Suprapubic skin (tissue), 4 donors: ENCODE data around the gene TRMU.

Source experiments
- CTCF ChIP-seq, 2 donors: fragments of 200-600 bp in 1 of 2; fragments of 450-650 bp in 1 of 2; sonication (generic) in 1 of 2; IDR thresholded peaks; one replicate each; pipeline ENCODE4 v1.5.1; 2016 to 2019; ENCODE audit warnings: antibody characterized with exemption in 2 of 2, mild to moderate bottlenecking in 1 of 2, moderate library complexity in 1 of 2
- EP300 ChIP-seq: sonication (generic); formaldehyde crosslinking; IDR thresholded peaks from one replicate; pipeline ENCODE4 v1.6.1; 2017; ENCODE audit warnings: antibody characterized with exemption
- POLR2AphosphoS5 ChIP-seq, 3 donors: sonication (generic); formaldehyde crosslinking; IDR thresholded peaks; one replicate each; pipeline ENCODE4 v1.6.1; 2017; ENCODE audit warnings: antibody characterized with exemption in 3 of 3

DNA sequence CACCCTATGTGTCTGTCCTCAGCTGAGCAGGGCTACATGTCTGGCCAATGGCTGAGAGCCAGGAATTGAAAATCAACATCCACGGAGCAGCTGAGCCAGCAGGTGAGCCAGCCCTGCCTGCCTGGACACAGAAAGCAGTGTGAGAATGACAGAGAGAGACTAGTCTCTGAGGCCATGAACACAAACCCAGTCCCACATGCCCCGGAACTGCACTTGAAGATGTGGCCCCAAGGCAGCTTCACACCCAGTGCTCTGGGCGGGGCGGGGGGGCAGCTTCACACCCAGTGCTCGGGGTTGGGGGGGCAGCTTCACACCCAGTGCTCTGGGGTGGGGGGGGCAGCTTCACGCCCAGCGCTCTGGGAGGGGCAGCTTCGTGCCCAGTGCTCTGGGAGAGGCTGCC is 37.6 kb downstream of the TRMU start:
- TF ChIP-seq CTCF (IDR thresholded peaks at IDR 0.05) (no peak), POLR2AphosphoS5 (IDR thresholded peaks at IDR 0.05) (no peak), EP300 (no peak)
